T-helper 9 cell (primary cell): Measurements from ENCODE around the gene ITGB4.
A peak's percentile ranks its signal among the peaks of the same experiment; 100 is the strongest.
"Not testable (repeated sequence)": the region's sequence is repeated elsewhere in the genome, so short reads cannot be mapped to it uniquely, and the experiment has no call there.

ENCODE experiments used
- DNase-seq: peaks from one replicate; pipeline ENCODE4 v3.0.0-alpha.2; 2020

The ITGB4 gene

DNA sequence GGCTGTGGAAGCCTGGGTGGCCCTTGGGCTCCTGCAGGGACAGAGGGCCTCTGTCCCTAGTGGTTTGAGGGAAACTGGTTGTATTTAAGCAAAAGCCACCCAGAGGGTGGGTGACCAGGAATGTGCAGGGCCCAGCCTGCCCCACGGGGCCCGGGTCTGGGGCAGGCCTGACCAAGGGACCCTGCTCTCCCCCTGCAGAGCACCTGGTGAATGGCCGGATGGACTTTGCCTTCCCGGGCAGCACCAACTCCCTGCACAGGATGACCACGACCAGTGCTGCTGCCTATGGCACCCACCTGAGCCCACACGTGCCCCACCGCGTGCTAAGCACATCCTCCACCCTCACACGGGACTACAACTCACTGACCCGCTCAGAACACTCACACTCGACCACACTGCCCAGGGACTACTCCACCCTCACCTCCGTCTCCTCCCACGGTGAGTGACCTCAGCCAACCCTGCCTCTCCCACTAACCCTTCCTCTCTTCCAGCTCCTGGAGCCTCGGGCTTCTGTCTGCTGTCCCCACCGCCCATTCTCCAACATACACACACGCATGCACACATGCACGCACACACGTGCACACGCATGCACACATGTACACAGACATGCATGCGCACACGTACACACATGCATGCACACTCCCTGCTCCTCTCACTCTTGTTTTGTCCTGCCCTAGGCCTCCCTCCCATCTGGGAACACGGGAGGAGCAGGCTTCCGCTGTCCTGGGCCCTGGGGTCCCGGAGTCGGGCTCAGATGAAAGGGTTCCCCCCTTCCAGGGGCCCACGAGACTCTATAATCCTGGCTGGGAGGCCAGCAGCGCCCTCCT is 33.3 kb downstream of the ITGB4 start:
- no peak for DNase-seq

GRCh38 chr17:75755205-75755901 is 34.1 kb downstream of the ITGB4 start:
- no peak for DNase-seq

DNA sequence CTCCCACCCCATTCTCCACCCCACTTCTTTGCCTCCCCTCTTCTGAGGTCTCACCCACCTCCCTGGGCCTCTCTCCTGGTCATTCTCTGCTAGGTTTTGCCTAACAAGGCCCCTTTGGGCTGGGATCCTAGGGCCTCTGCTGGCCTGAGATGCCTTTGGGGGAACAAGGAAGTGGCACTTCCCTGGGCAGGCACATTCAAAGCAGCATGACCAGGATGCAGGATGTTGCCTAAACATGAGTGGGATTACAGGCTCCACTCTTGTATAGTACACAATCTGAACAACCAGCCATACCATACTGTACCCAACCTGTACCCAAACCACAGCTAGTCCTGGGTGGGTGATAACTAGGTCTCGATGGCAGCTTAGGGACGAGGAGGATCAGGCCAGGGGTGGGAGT is 34.7 kb downstream of the ITGB4 start:
- no peak for DNase-seq

DNA sequence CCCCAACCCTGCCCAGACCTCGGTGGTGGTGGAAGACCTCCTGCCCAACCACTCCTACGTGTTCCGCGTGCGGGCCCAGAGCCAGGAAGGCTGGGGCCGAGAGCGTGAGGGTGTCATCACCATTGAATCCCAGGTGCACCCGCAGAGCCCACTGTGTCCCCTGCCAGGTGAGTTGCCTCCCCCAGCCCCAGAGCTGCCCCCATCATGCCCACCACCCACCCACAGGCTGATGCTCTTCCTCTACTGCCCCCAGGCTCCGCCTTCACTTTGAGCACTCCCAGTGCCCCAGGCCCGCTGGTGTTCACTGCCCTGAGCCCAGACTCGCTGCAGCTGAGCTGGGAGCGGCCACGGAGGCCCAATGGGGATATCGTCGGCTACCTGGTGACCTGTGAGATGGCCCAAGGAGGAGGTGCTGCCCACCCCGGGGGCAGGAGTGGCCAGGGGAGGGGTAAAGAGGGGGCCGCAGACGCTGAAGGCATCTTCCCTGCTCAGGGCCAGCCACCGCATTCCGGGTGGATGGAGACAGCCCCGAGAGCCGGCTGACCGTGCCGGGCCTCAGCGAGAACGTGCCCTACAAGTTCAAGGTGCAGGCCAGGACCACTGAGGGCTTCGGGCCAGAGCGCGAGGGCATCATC is 35.3 kb downstream of the ITGB4 start:
- DNase-seq, result no peak

GRCh38 chr17:75757086-75757681 is 35.9 kb downstream of the ITGB4 start:
- DNase-seq, result no peak

- no peak for DNase-seq
Measured at GRCh38 chr17:75758131-75758905, 37.1 kb downstream of the ITGB4 start.

- no peak for DNase-seq
Measured at GRCh38 chr17:75759457-75759856, 38.2 kb downstream of the ITGB4 start.

DNA sequence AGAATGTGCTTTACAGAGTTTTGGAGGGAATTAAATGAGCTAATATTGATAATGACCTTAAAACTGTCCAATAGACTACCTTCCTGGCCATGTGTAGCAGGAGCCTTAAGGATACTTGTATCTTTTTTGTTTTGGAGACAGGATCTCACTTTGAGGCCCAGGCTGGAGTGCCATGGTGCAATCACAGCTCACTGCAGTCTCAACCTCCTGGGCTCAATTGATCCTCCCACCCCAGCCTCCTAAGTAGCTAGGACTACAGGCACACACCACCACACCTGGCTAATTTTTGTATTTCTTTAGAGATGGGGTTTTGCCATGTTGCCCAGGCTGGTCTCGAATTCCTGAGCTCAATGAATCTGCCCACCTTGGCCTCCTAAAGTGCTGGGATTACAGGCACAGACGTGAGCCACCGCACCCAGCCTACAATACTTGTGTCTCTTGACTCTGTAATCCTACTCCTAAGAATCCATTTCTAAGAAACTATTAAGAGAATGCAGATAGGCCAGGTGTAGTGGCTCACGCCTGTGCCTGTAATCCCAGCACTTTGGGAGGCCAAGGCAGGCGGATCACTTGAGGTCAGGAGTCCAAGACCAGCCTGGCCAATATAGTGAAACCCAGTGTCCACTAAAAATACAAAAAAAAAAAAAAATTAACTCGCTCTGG is 38.9 kb downstream of the ITGB4 start:
- DNase-seq, result not testable (repeated sequence)

DNA sequence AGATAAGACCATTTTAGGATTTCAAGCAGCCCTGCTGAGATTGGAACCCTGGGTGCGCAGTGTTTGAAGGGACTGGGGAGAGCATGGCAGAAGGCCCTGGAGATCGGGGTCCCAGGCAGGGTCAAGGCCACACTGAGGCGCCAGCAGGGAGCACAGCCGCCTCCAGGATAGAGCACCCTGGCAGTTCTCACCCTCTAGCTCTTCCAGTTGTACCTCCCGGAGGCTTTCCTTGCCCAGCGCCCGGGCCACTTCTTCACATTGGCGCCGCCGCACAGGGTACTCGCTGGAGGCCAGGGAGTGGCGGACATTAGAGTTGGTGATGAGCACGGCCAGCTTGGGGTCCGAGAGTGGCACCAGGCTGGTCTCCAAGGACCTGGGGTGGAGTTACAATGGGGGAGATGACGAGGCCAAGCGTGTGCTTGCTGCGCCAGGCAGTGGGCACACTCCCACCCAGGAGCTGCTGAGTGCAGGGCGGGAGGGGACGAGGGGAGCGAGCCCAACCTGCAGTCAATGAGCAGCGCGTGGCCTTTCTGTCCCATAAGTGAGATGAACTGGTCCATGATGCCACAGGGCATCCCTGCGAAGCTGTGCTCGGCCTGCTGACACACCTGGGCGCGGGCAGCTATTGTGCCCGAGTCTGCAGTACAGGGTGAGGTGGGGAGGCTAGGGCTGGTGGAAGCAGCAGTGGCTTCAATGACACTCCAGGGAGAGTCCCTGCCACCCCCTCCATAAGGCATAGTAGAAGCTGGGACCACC is 41.4 kb downstream of the ITGB4 start:
- no peak for DNase-seq

- DNase-seq, result no peak
Measured at GRCh38 chr17:75763269-75763607, 42.0 kb downstream of the ITGB4 start.

- no peak for DNase-seq
Measured at GRCh38 chr17:75763613-75764416, 42.6 kb downstream of the ITGB4 start.

GRCh38 chr17:75764417-75764710 is 43.1 kb downstream of the ITGB4 start:
- no peak for DNase-seq

GRCh38 chr17:75764711-75765421 is 43.6 kb downstream of the ITGB4 start, which contains the start of gene GALK1:
GALK1 (minus strand) TSS chr17:75765192; CDS start chr17:75765136, 56 bp downstream.
- peak; percentile 71 for DNase-seq

DNA sequence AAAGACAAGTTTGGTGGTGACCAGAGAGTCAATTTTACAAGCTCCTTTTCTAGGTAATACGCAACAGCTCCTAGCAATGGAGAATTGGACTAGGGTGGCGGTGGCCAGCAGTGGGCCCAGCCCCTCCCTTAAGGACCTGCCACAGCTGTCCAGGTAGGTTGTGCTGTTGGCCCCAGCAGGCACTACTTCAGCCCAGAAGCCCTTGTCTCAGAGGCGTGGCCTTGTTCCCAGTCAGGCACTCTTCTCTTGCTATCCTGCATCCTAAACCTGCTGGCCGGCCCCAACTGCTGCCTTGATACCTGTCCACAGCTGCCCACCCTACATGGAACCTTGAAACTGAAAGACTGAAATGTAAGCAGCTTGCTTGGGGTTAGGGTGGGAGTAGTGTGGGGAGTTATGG is 44.7 kb downstream of the ITGB4 start:
- no peak for DNase-seq

DNA sequence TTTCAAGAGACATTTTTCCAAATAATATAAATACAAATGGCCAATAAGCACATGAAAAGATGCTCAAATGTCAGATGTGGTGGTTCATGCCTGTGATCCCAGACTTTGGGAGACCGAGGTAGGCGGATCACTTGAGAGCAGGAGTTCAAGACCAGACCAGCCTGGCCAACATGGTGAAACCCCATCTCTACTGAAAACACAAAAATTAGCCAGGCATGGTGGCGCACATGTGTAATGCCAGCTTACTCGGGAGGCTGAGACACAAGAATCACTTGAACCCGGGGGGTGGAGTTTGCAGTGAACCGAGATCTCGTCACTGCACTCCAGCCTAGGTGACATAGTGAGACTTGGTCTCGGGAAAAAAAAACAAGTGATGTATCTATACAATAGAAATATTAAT is 46.6 kb downstream of the ITGB4 start:
- DNase-seq, result no peak

DNA sequence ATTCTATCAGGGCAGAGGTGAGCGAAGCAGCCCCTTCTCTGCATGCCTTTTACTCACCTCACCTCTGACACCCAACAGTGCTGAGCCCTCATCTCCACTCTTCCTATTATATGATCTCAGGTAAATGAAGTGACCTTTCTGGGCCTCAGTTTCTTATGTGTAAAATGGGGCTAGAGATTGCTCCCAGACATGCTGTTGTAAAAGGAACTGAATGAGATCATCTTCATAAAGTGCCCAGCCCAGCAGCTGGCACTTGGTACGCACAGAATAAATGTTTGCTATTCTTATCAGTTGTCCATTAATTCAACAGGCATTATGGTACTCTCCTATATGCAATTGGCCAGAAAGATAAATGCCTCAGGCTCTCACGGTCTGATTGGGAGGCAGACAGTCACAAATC is 48.3 kb downstream of the ITGB4 start:
- no peak for DNase-seq

DNA sequence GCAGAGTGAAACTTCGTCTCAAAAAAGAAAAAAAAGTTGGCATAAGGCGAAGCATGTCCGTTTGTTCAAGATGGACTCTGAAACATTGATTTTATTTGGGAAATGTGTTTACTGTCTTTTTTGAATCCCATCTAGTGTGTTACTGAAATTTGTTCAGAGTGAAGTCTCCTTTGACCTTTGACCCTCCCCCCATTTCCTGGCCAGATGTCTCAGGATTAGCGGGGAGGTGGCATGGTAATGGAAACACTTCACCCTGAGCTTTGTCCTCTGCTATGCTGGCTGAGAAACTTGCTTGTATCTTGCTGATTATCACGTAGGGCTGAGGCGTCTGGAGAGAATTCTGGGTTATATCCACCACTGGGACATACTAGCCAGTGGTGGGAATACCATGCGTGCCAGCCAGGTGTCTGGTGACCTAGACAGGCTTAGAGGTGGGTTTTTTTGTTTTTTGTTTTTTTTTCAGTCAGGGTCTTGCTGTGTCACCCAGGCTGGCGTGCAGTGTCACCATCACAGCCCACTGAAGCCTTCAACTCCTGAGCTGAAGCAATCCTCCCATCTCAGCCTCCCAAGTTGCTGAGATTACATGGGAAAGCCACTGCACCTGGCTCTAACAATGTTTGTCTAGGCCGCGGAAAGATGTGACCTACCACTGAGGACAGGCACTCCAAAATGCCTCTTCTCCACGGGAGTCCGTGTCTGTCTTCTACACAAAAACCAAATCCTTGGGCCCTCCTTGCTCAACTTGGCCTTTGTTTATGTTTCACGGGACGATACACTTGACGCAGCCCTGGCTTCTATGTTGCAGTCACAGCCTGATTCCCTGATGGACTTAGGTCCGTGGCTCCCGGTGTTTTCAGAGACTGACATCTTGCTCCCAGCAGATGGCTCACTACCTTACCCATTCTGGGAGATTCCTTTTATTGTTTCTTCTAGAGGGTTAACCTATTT is 50.3 kb downstream of the ITGB4 start:
- DNase-seq, result no peak

DNA sequence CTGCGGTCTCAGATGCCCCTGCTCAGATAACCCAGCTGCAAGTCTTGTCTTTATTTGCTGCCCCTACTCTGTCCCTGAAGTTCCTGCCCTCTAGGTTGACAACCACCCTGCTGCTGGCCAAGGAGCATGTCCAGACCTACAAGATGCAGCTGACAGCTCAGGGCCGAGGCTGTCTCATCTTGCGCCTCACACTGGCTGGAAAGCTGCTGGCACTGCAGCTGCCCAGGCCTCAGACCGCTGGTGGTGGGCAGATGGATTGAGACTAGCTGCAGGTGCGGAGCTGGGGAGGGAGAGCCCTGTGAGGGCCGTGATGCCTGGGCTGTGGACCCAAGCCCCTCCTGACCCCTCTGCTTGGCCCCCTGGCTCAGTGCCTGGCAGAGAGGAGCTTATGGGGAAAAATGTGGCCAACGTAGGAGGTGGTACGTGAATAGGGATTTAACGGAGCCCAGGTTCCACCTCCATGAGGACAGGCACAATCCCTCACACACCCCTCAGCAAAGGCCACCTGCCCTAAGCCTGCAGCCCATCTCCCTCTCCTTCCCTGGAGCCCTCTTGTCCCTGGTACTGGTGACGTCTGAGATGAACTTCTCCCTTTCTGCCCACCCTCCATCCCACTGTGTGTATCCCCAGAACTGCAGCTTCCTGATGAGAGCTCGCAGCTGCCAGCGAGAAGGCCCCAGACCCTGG is 52.0 kb downstream of the ITGB4 start:
- no peak for DNase-seq
